Measurements from ENCODE around the gene CUBN.

CUBN gene

DNA sequence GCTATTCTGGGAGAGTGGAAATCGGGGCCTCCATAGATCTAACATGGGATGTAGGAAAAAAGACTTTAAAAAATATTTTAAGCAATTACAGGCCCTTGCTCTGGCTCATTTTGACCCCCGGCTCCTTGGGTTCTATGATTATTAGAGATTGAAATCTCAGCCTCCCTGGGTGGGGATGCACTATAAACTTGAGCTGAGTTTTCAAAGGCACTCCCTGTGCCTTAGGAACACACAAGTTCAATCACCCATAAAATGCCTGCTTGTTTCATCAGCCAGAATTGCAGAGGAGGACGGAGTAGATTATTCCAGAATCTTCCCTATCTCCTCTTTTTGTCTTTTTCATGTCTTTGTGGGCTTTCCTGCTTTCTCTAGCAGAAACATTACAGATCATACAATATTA is 145.4 kb downstream of the CUBN start:
- no peak overlapping the region for H3K4me3 Mint-ChIP-seq
- H3K27me3 Mint-ChIP-seq: no peaks in the 10 kb centered on the region
- peaks cover 22% of the 10 kb centered on the region for H3K36me3 Mint-ChIP-seq
- H3K9me3 Mint-ChIP-seq (ENCODE audit: low read depth): no peaks in the 10 kb centered on the region
- H3K27ac Mint-ChIP-seq: no peak overlapping the region
- H3K4me1 Mint-ChIP-seq (ENCODE audit: low read depth): no peaks in the 10 kb centered on the region

DNA sequence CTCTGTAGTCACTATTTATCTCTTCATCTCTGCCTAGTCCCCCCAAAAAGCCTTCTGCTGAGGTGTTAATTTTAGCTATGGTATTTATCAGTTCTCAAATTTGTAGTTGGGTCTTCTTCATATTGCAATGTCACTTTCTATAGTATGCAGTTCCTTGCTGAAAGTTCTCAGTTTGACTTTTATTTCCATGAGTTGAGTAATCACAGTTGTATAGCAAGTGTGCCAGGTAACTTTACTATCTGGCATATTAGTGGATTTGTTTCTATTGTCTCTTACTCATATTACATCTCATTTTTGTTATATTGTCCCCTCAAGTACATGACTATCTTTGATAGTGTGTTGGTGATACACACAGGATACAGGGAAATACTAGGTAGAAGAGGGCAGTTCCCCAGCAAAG is 152.8 kb downstream of the CUBN start:
- Mint-ChIP-seq H3K9me3 (ENCODE audit: low read depth) (no peaks in the 10 kb centered on the region), H3K27me3 (no peaks in the 10 kb centered on the region), H3K4me1 (ENCODE audit: low read depth) (peaks cover 3% of the 10 kb centered on the region), H3K36me3 (peaks cover 25% of the 10 kb centered on the region), H3K4me3 (no peak overlapping the region), H3K27ac (no peak overlapping the region)

DNA sequence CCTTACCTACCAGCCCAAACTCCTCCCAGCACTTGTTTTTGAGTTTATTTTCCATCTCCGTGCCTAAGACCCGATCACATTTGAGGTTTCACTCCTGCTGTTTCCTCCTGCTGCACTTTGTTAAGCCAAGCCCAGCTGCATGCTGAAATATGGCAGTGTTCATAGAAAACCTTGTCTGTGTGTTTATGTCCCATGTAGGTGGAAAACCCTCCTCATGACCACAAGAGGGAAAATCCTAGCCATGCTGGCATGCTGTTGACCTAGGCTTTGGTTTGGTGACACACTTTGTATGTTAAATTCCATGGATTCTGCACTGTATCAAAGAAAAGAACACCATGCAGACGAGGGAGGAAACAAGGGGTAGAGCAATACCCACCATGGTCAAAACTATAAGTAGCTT is 154.4 kb downstream of the CUBN start:
- Mint-ChIP-seq H3K4me1 (ENCODE audit: low read depth) (peaks cover 3% of the 10 kb centered on the region), H3K27ac (no peak overlapping the region), H3K36me3 (peaks cover 19% of the 10 kb centered on the region), H3K4me3 (no peak overlapping the region), H3K27me3 (no peaks in the 10 kb centered on the region), H3K9me3 (ENCODE audit: low read depth) (no peaks in the 10 kb centered on the region)

DNA sequence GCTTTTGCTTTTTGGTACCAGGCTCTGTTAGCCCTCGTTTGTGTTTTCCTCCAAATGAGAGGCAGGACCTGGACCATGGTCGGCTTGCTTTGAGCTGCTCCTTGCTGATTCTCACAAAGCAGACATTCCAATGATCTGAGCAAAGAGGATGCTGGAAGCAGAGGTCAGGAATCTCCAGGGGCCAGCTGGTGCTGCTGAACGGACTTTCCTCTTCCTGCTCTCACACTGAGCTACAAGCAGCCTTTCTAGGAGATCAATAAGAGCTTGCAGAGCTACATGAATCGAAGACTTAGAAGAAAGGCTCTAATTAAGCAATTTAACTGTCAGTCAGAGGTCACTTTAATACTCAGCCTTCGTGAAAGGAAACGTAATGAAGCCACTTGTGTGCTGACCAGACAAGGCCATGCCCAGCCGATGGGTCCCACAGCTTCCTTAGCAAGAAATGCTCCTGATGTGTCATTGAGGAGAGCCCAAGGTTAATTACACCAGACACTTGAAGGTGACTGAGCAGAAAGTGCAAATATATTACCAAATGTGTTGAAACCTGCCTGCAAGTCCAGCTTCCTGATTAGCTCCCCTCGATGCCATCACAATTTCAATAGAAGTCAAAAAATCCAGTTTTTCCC is 161.1 kb downstream of the CUBN start:
- peaks cover 3% of the 10 kb centered on the region for H3K36me3 Mint-ChIP-seq
- H3K4me3 Mint-ChIP-seq: no peak overlapping the region
- no peaks in the 10 kb centered on the region for H3K27me3 Mint-ChIP-seq
- no peak overlapping the region for H3K27ac Mint-ChIP-seq
- peaks cover 8% of the 10 kb centered on the region for H3K4me1 Mint-ChIP-seq (ENCODE audit: low read depth)
- no peaks in the 10 kb centered on the region for H3K9me3 Mint-ChIP-seq (ENCODE audit: low read depth)

DNA sequence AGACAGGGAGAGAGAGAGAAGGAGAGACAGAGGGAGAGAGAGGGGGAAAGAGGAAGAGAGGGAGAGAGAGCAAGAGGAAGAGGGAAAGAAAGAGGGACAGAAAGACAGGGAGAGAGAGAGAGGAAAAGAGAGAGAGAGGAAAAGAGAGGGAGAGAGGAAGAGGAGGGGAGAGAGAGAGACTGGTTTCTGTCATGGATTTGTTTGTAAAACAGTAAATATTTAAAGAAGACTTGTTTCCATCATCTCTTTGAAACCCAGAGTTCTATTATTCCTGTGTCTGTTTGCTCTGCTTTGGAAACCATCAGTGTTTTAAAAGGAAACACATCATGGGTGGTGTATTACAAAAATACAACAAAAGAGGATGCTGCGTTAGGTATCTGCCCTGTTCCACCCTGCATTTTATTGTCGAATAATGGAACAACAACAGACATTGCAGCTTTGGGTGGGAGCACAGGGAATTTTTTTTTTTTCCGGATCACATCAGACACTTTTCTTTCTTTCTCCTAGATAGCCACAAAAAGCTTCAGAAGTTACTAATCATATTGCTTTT is 161.7 kb downstream of the CUBN start:
- peaks cover 3% of the 10 kb centered on the region for H3K36me3 Mint-ChIP-seq
- H3K4me1 Mint-ChIP-seq (ENCODE audit: low read depth): peaks cover 8% of the 10 kb centered on the region
- H3K27ac Mint-ChIP-seq: no peak overlapping the region
- H3K27me3 Mint-ChIP-seq: no peaks in the 10 kb centered on the region
- no peak overlapping the region for H3K4me3 Mint-ChIP-seq
- H3K9me3 Mint-ChIP-seq (ENCODE audit: low read depth): no peaks in the 10 kb centered on the region

DNA sequence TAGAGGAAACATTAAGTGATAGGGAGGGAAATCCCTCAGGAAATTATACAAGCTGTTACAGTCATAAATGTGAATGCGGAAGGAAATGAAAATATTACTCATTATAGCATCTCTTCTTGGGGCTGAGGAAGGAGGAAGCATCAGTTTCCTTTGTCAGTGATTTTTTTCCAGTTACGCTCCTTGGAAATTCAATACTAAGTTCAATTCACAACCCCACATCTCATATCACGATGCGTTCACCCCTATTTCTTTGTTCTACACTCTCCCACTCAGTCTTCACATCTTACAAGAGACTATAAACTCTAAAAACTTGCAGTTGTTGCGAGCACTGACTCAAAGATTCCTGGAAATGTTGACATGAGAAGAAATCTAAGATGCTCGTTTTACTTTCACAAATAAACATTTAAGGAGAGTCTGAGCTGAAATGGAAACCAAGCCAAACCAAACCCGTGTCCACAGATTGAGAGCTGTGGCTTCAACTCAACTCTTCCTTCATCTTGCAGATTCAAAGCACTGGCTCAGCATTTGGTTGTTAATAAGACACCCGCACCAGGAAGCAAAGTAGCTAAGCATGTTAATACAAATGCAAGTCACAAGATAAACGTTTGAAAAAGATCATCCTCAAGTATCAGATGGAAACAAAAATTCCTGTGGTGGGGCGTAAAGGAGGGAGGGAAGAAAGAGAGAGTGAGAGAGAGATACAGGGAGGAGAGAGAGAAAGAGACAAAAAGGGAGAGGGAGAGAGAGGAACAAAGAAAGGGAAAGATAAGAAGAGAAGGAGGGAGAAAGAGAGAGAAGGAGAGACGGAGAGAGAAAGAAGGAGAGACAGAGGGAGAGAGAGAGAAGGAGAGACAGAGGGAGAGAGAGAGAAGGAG is 162.4 kb downstream of the CUBN start:
- H3K27me3 Mint-ChIP-seq: no peaks in the 10 kb centered on the region
- no peak overlapping the region for H3K27ac Mint-ChIP-seq
- no peaks in the 10 kb centered on the region for H3K9me3 Mint-ChIP-seq (ENCODE audit: low read depth)
- peaks cover 3% of the 10 kb centered on the region for H3K36me3 Mint-ChIP-seq
- no peak overlapping the region for H3K4me3 Mint-ChIP-seq
- peaks cover 13% of the 10 kb centered on the region for H3K4me1 Mint-ChIP-seq (ENCODE audit: low read depth)

DNA sequence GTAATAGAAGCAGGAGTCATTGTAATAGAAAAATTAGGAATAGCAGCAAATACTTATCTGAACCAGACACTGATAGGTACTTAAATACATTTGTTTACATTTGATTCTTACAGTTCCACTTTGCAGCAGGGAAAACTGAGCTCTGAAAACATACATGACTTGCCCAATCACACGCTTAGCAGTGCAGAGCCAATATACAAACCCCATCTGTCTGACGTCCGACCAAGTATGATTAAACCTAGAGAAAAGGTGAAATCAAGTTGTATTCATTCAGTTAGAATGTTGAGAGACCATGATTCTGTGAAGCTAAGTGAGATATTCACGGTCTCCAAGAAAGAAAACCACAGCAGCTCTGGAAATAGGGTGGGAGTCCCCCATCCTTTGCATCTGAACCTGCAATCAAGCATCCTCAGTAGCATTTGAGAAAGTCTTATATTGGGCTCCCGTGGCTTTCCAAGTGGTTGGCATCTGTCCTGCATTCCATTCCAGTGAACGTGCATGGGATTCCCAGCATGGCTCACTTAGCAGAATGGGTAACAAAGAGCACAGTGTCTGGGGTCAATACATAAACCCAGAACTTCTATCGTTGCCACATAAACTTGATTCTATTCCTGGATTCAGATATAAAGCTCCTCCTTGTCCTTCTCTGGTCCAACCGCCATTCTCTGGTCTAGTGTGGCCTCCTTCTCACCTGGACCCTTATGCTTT is 163.7 kb downstream of the CUBN start:
- H3K4me1 Mint-ChIP-seq (ENCODE audit: low read depth): peaks cover 13% of the 10 kb centered on the region
- peaks cover 10% of the 10 kb centered on the region for H3K36me3 Mint-ChIP-seq
- H3K27me3 Mint-ChIP-seq: no peaks in the 10 kb centered on the region
- no peak overlapping the region for H3K27ac Mint-ChIP-seq
- H3K4me3 Mint-ChIP-seq: no peak overlapping the region
- H3K9me3 Mint-ChIP-seq (ENCODE audit: low read depth): no peaks in the 10 kb centered on the region

DNA sequence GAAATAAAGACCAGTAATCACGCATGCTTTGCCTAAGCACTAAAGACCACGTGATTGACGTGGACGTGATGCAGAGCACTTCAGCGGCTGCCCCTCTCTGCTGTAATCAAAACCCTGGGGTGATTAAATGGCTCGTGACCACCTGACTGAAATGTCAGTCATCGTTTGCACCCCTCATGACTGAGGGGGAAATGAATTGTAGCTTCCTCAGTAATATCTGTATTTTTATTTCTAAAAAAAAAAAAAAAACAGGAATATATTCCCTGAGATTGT is 164.3 kb downstream of the CUBN start:
- Mint-ChIP-seq H3K9me3 (ENCODE audit: low read depth) (no peaks in the 10 kb centered on the region), H3K27me3 (no peaks in the 10 kb centered on the region), H3K4me1 (ENCODE audit: low read depth) (peaks cover 13% of the 10 kb centered on the region), H3K36me3 (peaks cover 10% of the 10 kb centered on the region), H3K4me3 (no peak overlapping the region), H3K27ac (no peak overlapping the region)

DNA sequence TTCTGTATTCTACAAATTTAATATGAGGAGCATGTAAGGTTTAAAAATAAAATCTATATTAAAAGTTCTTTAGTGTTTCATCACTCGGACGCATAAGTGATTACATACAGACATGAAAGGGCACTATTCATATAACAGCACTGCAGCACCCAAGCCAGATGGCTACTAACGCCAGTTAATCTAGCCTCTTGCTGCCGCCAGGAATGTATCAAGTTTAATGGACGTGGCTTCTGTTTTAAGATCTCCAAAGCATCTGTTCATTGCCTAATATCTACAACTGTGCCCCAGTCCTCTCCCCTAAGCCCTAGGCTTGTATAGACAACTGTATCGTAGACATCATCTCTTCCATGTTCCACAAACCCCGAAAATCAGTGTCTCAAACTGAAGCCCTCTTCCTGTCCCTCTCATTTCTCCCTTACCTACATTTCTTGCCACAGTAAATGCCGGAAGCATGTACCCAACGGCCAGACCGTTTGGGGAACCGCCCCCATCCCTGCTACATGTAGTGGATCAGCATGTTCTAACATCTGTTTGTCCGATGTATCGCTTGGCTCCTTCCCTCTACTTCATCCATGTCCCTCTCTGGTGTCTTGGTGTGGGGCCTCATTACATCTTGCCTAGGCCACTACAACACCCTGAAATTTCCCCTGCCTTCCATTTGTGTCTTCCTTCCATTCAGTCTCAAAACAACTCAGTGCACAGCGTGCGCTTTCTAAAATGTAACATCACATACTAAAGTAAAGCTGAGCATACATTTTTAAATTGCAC is 164.9 kb downstream of the CUBN start:
- Mint-ChIP-seq H3K27ac (no peak overlapping the region), H3K4me3 (no peak overlapping the region), H3K27me3 (no peaks in the 10 kb centered on the region), H3K9me3 (ENCODE audit: low read depth) (no peaks in the 10 kb centered on the region), H3K4me1 (ENCODE audit: low read depth) (peaks cover 13% of the 10 kb centered on the region), H3K36me3 (peaks cover 10% of the 10 kb centered on the region)

DNA sequence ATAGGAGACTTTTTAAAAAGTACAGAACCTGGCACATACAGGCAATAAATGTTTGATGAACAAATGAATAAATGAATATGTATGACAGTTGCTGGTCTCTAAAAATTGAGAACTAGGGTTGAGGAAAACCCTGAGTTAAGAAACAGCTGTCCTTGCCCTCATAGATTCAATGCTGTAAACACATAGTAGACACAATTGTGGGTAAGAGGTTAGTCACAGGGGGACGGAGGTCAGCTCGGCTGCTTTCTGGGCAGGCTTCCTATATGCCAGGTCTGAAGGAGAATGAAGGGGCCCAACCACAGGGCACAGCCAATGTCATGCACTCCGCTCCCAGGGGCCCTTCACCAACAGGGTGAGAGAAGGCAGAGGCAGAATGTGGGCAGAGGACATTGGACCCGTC is 169.1 kb downstream of the CUBN start:
- peaks cover 5% of the 10 kb centered on the region for H3K4me1 Mint-ChIP-seq (ENCODE audit: low read depth)
- H3K27ac Mint-ChIP-seq: no peak overlapping the region
- H3K27me3 Mint-ChIP-seq: no peaks in the 10 kb centered on the region
- H3K36me3 Mint-ChIP-seq: peaks cover 9% of the 10 kb centered on the region
- no peak overlapping the region for H3K4me3 Mint-ChIP-seq
- H3K9me3 Mint-ChIP-seq (ENCODE audit: low read depth): no peaks in the 10 kb centered on the region

DNA sequence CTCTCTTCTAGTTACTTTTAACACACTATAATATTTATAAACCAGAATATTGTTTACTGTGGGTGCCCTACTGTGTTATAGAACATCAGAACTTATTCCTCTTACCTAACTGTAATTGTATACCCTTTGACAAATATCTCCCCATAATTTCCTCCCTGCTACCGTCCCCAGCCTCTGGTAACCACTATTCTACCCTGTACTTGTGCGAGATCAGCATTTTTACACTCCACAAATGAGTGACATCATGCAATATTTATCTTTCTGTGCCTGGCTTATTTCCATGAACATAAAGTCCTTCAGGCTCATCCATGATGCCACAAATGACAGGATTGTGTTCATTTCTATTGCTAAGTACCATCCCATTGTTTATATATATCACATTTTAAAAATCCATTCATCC is 172.6 kb downstream of the CUBN start:
- H3K4me3 Mint-ChIP-seq: no peak overlapping the region
- H3K36me3 Mint-ChIP-seq: peaks cover 10% of the 10 kb centered on the region
- no peak overlapping the region for H3K27ac Mint-ChIP-seq
- H3K27me3 Mint-ChIP-seq: no peaks in the 10 kb centered on the region
- peaks cover 13% of the 10 kb centered on the region for H3K4me1 Mint-ChIP-seq (ENCODE audit: low read depth)
- H3K9me3 Mint-ChIP-seq (ENCODE audit: low read depth): no peaks in the 10 kb centered on the region

DNA sequence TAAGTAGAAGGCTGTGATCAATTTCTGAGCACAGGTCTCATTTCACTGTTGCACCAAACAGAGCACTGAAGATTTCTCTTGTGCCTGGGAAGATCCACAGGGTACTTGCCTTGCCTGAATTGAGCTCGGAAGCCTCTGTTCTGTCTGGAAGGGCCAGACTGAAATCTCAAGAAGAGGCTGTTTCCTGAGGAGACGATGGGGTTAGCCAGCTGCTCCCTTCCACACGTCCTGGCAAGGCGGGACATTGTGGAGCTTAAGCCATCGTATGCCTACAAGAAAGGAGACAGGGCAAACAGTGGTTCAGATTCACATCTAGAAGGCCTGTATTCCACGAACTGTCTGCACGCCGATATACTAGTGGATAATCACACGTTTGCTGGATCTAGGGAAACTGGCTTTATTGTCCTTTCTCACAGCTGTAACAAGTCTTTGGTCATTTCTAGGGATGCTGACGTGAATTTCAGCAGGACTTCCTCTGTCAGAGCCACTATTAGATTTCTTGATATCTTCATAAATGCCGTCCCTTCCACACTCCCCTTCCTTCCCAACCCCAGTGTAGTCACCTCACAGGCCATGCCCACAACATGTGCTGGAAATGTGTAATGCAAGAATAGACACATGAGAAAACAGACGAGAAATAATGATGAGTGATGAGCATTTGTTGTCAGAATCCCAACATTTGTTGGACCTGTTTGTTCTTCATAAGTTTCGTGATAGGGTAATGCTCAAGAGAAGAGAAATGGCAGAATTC is 175.2 kb downstream of the CUBN start:
- Mint-ChIP-seq H3K4me3 (no peak overlapping the region), H3K36me3 (peaks cover 5% of the 10 kb centered on the region), H3K9me3 (ENCODE audit: low read depth) (no peaks in the 10 kb centered on the region), H3K27ac (no peak overlapping the region), H3K4me1 (ENCODE audit: low read depth) (peaks cover 24% of the 10 kb centered on the region), H3K27me3 (no peaks in the 10 kb centered on the region)

DNA sequence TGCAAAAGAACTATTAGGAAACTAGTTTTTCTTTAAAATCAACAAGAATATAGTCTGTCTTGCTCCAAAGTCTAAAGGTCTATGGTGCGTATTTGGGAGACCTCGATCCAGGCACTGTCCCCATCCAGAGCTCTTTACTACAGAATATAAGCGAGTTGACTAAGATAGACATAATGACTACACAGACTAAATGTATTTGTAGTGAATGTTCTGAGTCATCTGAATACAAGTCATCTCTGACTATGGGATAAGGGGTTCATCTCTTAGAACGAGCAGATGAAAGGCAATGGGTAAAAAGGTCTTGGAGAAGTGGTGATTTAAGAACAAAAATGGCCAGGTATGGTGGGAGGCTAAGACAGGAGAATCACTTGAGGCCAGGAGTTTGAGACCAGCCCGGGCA is 176.3 kb downstream of the CUBN start:
- no peak overlapping the region for H3K4me3 Mint-ChIP-seq
- H3K9me3 Mint-ChIP-seq (ENCODE audit: low read depth): peaks cover 2% of the 10 kb centered on the region
- H3K27me3 Mint-ChIP-seq: no peaks in the 10 kb centered on the region
- H3K36me3 Mint-ChIP-seq: peaks cover 8% of the 10 kb centered on the region
- peaks cover 27% of the 10 kb centered on the region for H3K4me1 Mint-ChIP-seq (ENCODE audit: low read depth)
- no peak overlapping the region for H3K27ac Mint-ChIP-seq

DNA sequence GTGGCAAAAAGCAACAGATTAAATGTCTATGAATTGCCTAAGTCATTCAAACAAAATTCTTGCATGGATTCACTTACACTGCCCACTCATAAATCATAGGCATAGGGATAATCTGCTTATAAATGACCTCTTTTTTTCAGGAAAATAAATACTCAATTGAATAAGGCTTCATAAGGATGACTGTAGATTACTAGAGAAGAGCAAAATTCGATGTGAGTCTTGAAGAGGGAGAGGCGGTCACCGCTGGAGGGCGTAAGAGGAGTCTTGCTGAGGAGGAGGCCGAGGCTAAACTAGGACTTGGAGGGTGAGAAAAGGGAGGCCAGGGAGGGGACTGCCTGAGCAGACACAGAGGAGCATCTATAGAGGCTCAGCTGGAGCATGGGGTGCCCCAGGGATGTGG is 177.0 kb downstream of the CUBN start:
- Mint-ChIP-seq H3K4me1 (ENCODE audit: low read depth) (peaks cover 28% of the 10 kb centered on the region), H3K4me3 (no peak overlapping the region), H3K9me3 (ENCODE audit: low read depth) (peaks cover 3% of the 10 kb centered on the region), H3K36me3 (peaks cover 10% of the 10 kb centered on the region), H3K27me3 (no peaks in the 10 kb centered on the region), H3K27ac (no peak overlapping the region)

Measured in activated naive CD8-positive, alpha-beta T cell (primary cell).